ENCODE measurements around the gene PTPN2. TPM values are rescaled to one million over a fixed set of nuclear protein-coding genes. Genes with fewer than 3 reads are reported as not detected.

PTPN2 gene
- total and polyA plus RNA-seq, 9 of the 15 experiments (the other 6 are each of a cell fraction or from before 2014, with no cell fraction given), result 36.6 to 66.4 (median 43.8) TPM

- in situ Hi-C loops (cut with MboI), result no loop called here
- no peak overlapping the region for H3K4me3 ChIP-seq
- H3K36me3 ChIP-seq (ENCODE audit: control insufficient read depth, insufficient read depth, low read length), result peaks cover 43% of the 10 kb centered on the region
- no peaks in the 10 kb centered on the region for H3K9me3 ChIP-seq (replicated peaks; ENCODE audit: control insufficient read depth, insufficient read depth, low read depth, low read length)
- H3K9me1 ChIP-seq (ENCODE audit: control insufficient read depth, insufficient read depth, low read length), result no peaks in the 10 kb centered on the region
- intact Hi-C loops (cut with micrococcal nuclease), result no loop called here
- TF ChIP-seq RERE (CRISPR knock-in tag; IDR thresholded peaks at IDR 0.05; ENCODE audit: borderline replicate concordance) (no peak), CGGBP1 (CRISPR knock-in tag; IDR thresholded peaks at IDR 0.05) (no peak), IFI16 (CRISPR knock-in tag; IDR thresholded peaks at IDR 0.05) (no peak), ZBTB9 (CRISPR knock-in tag; IDR thresholded peaks at IDR 0.05) (no peak), ELK3 (CRISPR knock-in tag; IDR thresholded peaks at IDR 0.05) (no peak), GATA2 (CRISPR knock-in tag; IDR thresholded peaks at IDR 0.05) (no peak), HMBOX1 (IDR thresholded peaks at IDR 0.05) (no peak), ESRRB (CRISPR knock-in tag; IDR thresholded peaks at IDR 0.05; ENCODE audit: borderline replicate concordance) (no peak), ZNF639 (CRISPR knock-in tag; conservative IDR thresholded peaks at IDR 0.05 in 1 of 2, IDR thresholded peaks at IDR 0.05 in 1 of 2) (no peak), ZNF165 (CRISPR knock-in tag; IDR thresholded peaks at IDR 0.05; ENCODE audit: borderline replicate concordance) (no peak)
- no peak overlapping the region for H3K27ac ChIP-seq (ENCODE audit: extremely low read depth, low read depth, low read length)
- no peak overlapping the region for H2AFZ ChIP-seq (ENCODE audit: low read depth, low read length)
- ATAC-seq (no peak), FAIRE-seq (no peak), DNase-seq (ENCODE audit: extremely low read depth in 1 of 4, low spot score in 3 of 4) (no peak)
- no peak overlapping the region for H3K9ac ChIP-seq (ENCODE audit: insufficient read depth in 1 of 2, low read depth in 2 of 2, low read length in 2 of 2)
- no TSS peak for BruUV-seq (replicated peaks)
- H4K20me1 ChIP-seq (replicated peaks; ENCODE audit: control insufficient read depth, insufficient read depth, low read length), result no peaks in the 10 kb centered on the region
- H3K27me3 ChIP-seq (ENCODE audit: control insufficient read depth in 2 of 2, insufficient read depth in 2 of 2, low read length in 2 of 2), result no peaks in the 10 kb centered on the region
- H3K79me2 ChIP-seq (ENCODE audit: control insufficient read depth, insufficient read depth, low read length), result no peaks in the 10 kb centered on the region
- POLR2A ChIA-PET, result interaction anchor here (0.7 kb wide), 1 partner anchor 8 kb away, joined by 3 read pairs; no protein-coding TSS in a partner anchor
- H3K4me1 ChIP-seq (replicated peaks in 1 of 2; ENCODE audit: control insufficient read depth in 2 of 2, insufficient read depth in 2 of 2, low read length in 2 of 2), result no peaks in the 10 kb centered on the region
- 98% methylated on average over 5 of the region's 5 CpGs for WGBS (ENCODE audit: insufficient coverage, low coverage, missing lambda C conversion rate)
- H3K4me2 ChIP-seq (ENCODE audit: insufficient read depth, low read length), result no peak overlapping the region
- CTCF ChIA-PET (ENCODE audit: low intra/inter-chr PET ratio), result no interaction called here
Measured at GRCh38 chr18:12819841-12820240, 64.2 kb downstream of the PTPN2 start.

Measured in K562 (cell line).